Activated CD4-positive, alpha-beta T cell treated with anti-CD3 and anti-CD28 coated beads, Interleukin-2, Interleukin-4, amounts not matched to agents 100 ng/mL and 50 ng/mL, durations not matched to agents 16 hours and 8 hours (primary cell): ENCODE data around the gene NFKBIE.
"Not testable (repeated sequence)": the region's sequence is repeated elsewhere in the genome, so short reads cannot be mapped to it uniquely, and the experiment has no call there.

Source experiments
- DNase-seq: peaks from one replicate; pipeline ENCODE4 v3.0.0-alpha.2; 2020; ENCODE audit warnings: low spot score

Gene NFKBIE

DNA sequence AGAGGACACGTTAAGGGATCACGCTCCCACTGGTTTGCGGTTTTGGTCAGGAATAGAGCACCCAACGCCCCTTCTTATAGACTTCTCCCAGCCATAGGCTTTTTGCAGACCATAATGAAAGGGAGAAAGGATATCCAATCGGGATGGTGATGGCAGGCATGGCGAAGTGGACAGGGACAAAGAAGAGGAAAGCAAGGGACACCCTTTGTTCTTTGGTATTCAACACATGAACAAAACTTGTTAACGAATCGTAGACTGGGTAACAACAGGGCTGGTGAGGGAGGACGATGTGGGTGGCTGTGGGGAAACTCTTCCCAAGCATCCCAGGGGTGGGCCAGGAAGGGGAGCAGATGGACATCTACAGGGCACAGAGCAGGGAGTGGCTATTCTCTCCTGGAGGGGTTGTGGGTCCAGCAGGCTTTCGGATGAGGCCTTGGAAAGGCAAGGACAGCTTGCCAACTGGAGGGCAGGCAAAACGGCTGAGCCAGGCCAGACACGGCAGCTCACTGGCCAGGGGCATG lies 19.9 kb downstream of the NFKBIE start:
- DNase-seq = no peak

DNA sequence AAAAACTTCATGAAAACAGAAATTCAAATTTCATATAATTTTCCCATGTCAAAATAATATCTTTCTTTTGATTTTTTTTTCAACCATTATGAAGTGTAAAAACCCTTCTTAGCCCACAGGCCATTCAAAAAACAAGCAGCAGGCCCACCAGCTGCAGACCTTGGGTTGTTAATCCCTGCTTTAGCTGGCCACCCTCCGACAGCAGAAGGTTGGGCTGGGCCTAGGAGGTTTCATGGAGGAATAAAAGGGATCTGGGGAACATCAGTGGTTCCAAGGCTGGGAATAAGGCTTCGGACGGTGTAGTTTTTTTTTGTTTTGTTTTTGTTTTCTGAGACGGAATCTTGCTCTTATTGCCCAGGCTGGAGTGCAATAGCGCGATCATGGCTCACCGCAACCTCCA lies 22.0 kb downstream of the NFKBIE start:
- DNase-seq = no peak

DNA sequence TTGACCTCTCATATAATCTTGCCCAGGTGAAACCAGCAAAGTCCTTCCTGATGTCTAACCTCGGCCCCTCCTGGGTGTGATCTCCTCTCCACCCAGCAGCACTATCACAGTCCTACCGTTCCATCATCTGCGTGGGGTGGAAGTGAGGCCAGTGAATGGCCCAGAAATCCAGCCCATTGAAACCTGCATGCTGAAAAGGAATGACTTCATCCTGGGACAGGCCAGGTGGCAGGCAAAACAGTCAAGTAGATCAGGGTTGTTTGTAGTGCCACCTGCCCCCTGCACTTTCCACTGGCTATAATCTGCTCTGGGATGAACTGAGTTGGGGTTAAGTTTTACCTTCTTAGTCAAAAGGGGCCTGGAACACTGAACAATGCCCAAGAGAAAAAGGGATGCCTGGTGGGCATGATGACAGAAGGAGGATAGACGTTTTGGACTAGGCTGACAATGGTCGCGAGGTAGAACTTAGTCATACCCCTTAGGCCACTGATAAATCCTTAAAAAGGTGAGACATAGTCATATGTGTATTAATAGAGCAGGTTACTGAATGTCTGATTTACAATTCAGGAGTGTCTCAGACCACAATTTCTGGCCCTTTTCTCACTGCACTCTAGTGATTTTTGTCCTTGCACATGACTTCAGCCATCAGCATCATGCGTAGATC lies 26.5 kb downstream of the NFKBIE start:
- DNase-seq = no peak

DNA sequence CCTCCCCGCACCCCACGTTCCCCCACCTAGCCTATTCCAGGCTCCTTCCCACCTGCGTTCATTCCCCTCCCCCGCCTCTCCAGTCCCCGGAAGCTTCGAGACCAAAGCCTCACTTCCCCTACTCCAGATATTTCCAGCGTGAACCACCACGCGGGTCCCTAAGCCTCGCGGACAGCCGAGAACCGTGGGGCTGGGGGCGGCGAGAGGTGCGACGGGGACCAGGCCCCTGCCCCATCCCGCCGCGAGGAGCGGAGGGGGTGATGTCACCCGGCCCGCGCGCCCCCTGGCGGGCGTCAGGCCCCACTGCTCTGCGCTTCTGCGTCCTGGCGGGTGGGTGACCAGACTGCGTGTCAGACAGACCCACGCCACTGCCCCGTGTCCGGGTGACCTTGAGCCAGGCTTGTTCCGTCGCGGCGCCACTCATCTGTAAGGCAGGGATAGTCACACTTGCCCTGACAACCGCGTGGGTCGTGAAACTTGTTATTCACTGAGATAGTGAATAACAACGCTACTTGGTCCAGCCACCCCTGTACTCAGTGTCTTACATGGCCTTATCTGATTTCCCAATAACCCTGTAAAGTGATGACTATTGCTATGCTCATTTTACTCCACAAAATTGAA lies 27.4 kb downstream of the NFKBIE start:
- peak; percentile 82 for DNase-seq

DNA sequence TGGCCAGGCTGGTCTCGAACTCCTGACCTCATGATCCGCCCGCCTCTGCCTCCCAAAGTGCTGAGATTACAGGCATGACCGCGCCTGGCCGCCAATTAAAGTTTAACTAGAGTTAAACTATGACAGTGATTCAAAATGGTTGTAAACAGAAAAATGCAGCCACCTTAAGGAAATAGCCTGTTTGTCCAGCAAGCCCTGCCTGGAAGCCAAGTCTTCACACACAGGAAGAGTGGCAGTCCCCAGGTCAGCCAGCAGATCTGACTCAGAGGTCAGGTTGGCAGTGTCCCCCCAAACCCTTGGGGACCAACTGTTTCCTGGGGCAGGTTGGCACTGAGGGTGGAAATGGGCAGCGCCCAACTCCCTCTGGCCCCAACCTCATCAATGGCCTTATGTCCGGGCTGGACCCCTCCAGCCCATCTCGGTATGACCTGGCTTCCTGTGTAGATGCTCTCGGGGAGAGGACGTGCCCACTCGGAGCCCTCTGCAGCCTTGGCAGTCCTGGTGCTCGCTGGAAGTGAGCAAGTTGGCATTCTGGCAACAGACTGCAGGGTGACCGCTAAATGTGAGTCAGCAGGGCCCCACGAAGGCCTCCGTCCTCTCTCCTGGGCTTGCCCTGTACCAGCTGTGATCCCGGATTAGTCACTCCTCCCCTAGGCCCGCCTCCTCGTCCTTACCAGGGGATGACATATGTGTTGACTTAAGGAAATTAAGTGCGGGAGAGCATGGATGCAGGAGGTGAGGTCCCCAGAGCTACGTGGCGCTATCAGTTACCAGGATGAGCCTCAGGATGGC lies 28.1 kb downstream of the NFKBIE start:
- DNase-seq = peak; percentile 82

DNA sequence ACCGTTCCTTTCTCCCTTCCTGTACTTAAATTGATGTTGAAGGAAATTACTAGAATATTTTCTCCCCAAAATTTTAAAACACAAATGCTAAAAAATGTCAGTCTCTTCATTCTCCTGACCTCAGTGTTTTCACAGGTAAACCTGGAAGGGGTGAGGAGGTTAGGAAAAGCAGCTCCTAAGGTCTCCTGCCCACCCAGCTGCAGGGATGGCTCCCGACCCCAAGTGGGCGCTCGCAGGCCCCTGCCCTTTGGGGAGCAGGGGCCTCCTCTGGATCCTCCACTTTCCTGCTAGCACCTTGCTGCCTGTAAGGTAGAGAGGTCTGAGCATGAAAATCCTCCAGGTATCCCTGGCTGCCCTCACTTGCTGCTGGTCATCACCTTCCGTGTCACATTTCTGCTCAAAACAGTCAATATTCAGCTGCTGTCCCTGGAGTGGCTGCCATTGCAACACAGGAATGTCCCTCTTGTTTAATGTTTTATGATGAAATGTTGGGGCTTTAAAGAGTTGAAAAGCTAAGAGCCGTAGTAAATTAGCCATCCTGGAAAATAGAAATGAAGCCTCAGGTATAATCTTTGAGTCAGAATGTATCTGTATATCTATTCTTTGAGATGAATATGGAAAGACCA lies 29.3 kb downstream of the NFKBIE start:
- no peak for DNase-seq

DNA sequence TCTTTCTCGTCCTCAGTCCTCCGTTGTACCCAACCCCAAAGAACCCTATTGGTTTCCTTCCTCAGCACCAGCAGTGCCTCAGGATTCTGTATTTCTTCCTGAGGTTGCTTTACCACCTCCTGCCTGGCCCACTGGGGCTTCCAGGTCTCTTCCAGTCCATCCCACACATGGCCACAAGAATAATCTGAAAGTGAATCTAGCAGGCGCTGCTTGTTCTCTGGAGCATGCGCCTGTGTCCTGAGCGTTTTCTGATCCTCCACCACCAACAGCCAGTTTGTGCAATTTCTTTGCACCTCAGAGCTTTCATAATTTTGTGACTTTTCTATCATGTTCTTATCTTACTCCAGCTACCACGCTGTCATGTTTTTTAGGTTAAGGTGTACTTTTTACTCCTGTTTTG lies 30.1 kb downstream of the NFKBIE start:
- no peak for DNase-seq

DNA sequence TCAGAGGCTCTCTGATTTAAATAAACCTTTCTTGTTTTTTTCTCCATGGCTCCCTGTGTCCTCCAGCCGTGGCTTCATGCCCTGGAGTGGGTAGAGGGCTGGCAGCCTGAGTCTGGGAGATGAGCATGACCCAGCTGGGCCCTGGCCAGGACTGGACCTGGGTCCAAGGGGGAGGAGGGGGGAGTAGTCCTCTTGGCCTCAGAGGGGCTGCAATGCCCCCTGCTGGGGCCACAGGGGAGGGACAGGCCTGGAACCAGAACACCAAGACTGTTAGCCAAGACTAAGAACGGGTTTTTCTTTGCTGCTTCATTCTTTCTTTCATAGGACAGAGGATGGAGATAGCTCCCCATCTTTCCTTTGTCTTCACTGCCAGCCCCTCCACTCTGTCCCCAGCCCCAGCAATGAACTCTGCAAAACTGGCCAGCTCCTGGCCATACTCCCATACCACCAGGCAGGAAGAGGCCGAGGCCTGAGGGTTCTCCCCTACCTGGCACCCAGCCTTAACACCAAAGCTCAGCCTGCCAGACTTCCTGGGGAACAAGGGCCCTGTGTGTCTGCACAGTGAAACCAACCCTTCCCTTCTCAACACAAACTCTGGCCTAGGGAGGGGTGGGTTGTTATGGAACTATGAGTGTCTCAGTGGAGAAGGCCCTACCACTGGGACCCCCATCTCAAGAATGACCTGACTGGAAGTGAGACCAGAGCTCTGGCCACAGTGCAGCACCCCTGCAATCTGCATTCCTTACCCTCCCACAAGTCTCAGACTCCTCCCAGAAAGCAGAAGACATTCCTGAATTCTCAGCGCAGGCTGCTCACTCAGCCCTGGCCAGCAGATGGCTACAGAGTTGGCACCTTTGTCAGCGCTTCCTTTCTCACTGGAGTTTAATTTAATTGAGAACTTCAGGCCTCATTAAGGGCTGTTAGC lies 31.0 kb downstream of the NFKBIE start:
- no peak for DNase-seq

DNA sequence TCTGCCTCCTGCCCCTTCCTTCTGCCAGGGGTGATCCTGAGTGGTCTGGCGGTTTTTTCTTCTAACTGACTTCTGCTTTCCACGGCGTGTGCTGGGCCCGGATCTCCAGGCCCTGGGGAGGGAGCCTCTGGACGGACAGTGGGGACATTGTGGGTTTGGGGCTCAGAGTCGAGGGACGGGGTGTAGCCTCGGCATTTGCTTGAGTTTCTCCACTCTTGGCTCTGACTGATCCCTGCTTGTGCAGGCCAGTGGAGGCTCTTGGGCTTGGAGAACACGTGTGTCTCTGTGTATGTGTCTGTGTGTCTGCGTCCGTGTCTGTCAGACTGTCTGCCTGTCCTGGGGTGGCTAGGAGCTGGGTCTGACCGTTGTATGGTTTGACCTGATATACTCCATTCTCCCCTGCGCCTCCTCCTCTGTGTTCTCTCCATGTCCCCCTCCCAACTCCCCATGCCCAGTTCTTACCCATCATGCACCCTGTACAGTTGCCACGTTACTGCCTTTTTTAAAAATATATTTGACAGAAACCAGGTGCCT lies 31.7 kb downstream of the NFKBIE start:
- no peak for DNase-seq

DNA sequence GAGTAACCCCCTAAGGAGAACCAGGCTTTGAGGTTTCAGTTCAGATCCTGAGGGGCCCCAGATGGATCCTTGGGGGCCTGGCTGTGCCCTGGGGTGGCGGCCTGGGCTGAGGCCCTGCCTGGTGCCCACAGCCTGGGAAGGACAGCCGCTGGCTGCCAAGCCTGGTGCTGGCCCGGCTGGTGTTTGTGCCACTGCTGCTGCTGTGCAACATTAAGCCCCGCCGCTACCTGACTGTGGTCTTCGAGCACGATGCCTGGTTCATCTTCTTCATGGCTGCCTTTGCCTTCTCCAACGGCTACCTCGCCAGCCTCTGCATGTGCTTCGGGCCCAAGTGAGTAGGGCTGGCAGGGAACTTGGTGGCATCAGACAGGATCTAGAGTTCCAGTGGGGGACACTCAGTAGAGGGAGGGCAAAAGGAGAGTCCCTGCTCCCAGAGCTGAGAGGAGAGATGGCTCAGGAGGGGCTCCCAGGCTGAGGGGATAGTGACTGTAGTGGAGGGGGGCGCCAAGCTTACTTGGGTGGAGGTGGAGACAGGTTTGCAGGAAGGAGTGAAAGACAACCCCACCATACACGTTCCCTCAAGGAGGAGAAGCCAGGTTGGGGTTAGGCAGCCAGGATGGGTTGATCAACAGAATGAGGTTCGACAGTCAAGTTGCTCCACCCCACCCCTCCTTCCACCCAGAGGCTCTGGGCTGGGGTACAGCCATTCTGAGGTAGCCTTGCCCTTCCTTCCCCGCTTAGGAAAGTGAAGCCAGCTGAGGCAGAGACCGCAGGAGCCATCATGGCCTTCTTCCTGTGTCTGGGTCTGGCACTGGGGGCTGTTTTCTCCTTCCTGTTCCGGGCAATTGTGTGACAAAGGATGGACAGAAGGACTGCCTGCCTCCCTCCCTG lies 32.4 kb downstream of the NFKBIE start:
- DNase-seq = no peak

DNA sequence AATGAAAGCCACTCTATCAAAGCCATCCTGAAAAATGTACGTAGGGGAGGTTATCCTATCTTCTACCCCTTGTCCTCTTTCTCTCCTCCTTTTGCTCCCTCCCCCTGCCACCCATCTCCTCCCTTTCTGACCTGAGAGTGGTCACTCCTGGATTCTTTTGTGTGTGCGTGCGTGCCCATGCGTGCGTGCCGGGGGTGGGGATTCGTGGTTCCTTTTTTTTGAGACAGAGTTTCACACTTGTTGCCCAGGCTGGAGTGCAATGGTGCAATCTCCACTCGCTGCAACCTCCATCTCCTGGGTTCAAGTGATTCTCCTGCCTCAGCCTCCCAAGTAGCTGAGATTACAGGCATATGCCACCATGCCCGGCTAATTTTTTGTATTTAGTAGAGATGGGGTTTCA lies 33.9 kb downstream of the NFKBIE start:
- DNase-seq = not testable (repeated sequence)

DNA sequence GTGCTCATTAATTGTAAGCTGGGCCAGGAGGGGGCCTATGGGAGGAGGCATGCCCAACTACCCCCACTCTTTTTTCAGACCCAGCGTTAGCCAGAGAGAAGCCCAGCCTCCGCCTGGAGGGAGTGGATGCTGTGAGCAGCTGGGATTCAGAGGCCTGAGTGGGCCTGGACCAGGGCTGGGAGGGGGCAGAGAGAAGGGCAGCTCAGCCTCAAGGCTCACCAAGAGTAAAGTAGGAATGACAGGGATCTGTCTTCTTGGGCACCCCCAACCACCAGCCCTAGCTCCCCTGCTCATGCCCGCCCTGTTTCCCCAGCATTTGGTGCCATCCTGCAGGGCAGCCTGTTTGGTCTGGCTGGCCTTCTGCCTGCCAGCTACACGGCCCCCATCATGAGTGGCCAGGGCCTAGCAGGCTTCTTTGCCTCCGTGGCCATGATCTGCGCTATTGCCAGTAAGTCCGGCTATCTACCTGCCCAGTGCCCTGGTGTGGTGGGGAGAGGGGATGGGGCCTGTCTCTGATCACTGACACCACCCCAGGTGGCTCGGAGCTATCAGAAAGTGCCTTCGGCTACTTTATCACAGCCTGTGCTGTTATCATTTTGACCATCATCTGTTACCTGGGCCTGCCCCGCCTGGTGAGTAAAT lies 35.2 kb downstream of the NFKBIE start:
- DNase-seq = no peak

DNA sequence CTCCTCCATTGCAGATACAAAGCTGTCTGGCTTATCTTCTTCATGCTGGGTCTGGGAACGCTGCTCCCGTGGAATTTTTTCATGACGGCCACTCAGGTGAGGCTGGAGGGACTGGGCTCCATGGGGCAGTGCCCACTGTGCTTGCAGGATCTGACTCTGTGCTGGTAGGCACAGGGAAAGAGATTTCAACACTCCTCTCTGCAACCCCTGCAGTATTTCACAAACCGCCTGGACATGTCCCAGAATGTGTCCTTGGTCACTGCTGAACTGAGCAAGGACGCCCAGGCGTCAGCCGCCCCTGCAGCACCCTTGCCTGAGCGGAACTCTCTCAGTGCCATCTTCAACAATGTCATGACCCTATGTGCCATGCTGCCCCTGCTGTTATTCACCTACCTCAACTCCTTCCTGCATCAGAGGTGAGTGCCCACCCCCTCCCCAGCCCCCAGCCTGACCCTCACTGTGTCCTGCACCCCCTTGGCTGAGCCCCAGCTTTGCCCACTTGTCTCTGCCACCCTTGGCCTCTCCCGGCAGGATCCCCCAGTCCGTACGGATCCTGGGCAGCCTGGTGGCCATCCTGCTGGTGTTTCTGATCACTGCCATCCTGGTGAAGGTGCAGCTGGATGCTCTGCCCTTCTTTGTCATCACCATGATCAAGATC lies 35.8 kb downstream of the NFKBIE start:
- no peak for DNase-seq

DNA sequence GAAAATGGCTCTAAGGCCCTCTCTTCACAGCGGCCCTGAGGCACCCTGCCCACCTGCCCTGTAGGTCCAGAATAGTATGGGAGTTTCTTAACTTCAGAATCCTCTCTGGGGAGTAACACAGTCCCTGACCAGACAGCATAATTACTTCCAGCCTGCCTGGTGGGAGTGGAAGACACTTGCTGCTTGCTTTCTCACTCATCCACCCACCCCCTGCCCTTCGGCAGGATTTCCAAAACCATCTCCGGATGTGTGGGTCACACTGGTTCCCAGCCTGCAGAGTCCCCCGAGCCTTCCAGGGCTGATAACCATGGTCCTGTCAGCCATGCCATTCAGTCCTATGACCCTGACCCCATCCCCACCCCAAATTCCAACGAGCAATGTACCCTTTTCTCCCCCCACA lies 36.5 kb downstream of the NFKBIE start:
- no peak for DNase-seq

DNA sequence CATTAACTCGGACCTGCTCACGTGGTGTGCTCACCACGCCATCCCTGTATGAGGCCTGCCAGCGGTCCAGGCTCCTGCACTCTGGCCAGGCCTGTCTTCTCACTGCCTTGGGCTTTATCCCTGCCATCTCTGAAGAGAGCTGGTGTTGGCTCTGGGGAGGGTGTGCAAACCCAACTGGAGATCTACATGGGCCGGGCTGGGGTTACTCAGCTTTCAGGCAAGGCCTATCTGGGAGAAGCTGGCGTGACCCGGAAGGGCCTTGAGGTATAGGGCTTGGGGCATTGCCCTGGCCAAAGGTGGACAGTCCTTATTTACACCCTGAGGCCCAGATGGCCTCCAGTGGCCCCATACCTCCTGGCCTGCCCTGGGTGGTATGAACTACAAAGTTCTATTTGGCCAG lies 36.9 kb downstream of the NFKBIE start:
- DNase-seq = no peak

DNA sequence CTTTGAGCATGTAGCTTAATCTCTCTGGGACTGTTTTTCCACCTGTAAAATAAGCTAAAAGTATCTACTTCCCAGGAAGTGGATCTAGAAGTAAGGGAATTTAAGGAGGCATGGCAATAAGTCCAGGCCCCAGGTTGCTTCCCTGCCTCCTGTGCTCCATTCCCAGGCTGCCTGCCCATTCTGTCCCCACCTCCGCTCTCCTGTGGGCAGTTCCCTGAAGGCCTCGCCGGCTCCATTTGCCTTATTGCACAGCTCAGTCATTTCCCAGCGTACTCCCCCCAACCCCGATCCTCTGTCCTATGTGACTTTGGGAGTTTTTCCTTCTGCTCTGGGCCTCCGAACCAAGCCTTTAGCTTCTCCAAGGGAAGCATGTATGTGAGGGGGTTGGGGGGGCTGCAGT lies 37.3 kb downstream of the NFKBIE start:
- DNase-seq = no peak

DNA sequence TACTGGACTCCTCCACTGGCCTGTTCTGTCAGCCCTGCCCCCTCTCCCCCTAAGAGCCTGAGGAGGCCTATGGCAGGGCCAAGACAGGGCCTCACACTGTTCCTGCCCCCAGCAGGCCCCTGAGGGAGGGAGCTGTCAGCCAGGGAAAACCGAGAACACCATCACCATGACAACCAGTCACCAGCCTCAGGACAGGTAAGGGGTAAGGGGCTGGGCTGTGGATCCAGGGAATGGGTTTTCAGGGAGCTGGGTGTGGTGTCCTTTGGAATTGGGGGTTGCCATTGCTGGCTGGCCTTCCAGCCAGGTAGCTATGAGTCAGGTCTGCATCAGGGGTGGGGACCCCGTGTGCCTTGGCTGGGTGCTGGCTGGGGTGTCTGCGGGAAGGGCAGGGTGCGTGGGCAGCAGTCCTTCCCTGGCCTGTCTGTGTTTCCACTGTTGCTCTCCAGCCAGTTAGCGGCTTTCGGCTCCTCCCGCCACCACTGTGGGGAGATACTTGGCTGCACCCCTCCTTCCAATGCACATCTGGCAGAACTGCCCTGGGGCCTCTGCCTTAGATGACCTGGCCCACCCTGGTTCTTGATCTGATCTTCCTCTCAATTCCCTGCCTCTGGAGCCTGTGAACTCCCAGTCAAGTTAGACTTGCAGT lies 38.1 kb downstream of the NFKBIE start:
- DNase-seq = no peak

DNA sequence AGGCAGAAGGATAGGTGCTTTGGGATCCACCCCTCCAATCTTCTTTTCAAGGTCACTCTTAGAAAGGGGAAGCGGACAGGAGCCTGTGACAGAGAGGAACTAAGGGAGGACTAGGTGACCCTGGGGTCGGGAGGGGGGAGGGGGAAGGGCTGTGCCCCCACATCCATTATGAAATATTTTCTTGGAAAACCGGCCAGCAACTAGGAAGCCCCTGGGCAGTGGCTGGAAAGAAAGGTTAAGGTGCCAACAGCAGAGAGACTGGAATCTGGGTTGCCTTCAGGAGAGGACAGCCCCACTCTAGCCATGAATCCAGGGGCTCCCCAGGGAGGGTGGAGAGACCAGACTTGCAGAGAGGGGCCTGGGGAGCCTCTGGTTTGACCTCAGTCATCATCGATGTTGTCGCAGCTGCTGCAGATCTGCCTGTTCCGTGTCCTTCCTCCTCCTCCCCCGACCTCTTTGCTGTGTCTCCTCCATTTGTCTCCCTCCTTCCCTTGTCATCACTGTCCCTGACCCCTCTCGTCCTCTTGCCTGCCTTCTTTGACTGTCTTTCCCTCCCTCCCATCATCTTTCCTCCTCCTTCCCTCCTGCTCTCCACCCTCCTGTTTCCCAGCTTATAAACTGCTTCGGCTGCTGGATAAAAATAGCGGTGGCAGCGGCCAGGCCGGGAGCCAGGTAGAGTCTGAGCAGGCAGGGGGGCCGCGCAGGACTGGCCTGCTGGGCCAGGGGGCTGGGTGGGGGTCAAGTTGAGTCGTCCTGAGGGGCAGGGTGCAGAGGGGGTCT lies 38.8 kb downstream of the NFKBIE start:
- DNase-seq = no peak
